HepG2 (cell line): ENCODE data around the gene DRAXIN.

ENCODE experiments used
- BCL3 ChIP-seq: sonication (generic); formaldehyde crosslinking; IDR thresholded peaks from 2 replicates; pipeline ENCODE4 v1.5.1; 2020; ENCODE audit warnings: mild to moderate bottlenecking, missing genetic modification reagents, moderate library complexity
- CTCF ChIP-seq: sonication (generic); formaldehyde crosslinking; IDR thresholded peaks from 2 replicates; pipeline ENCODE4 v1.5.0; 2020; ENCODE audit warnings: mild to moderate bottlenecking, missing genetic modification reagents, moderate library complexity
- EZH2 ChIP-seq: conservative IDR thresholded peaks from 2 replicates; pipeline ENCODE4 v1.6.1; 2012; ENCODE audit warnings: mild to moderate bottlenecking, low read depth, low read length, moderate library complexity
- FOXK1 ChIP-seq: sonication (generic); formaldehyde crosslinking; IDR thresholded peaks from 2 replicates; pipeline ENCODE4 v1.4.0; 2020; ENCODE audit warnings: low read depth, missing genetic modification reagents, borderline replicate concordance
- HOXA5 ChIP-seq: sonication (generic); formaldehyde crosslinking; IDR thresholded peaks from 2 replicates; pipeline ENCODE4 v1.4.0; 2020; ENCODE audit warnings: missing genetic modification reagents
- MAX ChIP-seq: IDR thresholded peaks from 2 replicates; pipeline ENCODE4 v1.6.1; 2012; ENCODE audit warnings: inconsistent platforms
- RNF219 ChIP-seq: sonication (generic); formaldehyde crosslinking; IDR thresholded peaks from 2 replicates; pipeline ENCODE4 v1.5.0; 2020; ENCODE audit warnings: mild to moderate bottlenecking, missing genetic modification reagents
- SMC3 ChIP-seq: IDR thresholded peaks from 2 replicates; pipeline ENCODE4 v1.6.1; 2011; ENCODE audit warnings: low read length, improper control_type of control experiment
- U2AF2 ChIP-seq: fragments of 200-400 bp; formaldehyde crosslinking; IDR thresholded peaks from 2 replicates; pipeline ENCODE4 v1.6.1; 2017; ENCODE audit warnings: low read depth, mild to moderate bottlenecking, low read length
- ZHX1 ChIP-seq: sonication (generic); formaldehyde crosslinking; IDR thresholded peaks from 2 replicates; pipeline ENCODE4 v1.8.1; 2022; ENCODE audit warnings: low read depth, mild to moderate bottlenecking, missing genetic modification reagents
- ZNF670 ChIP-seq: sonication (generic); formaldehyde crosslinking; IDR thresholded peaks from 2 replicates; pipeline ENCODE4 v1.8.0; 2022; ENCODE audit warnings: mild to moderate bottlenecking, missing genetic modification reagents, borderline replicate concordance

GRCh38 chr1:11722538-11722937 lies 31.0 kb downstream of the DRAXIN start:
- TF ChIP-seq HOXA5 (CRISPR knock-in tag) = no peak
- TF ChIP-seq U2AF2 = no peak
- TF ChIP-seq SMC3 = no peak
- TF ChIP-seq RNF219 = no peak
- no peak for TF ChIP-seq BCL3 (CRISPR knock-in tag)
- no peak for TF ChIP-seq FOXK1 (CRISPR knock-in tag)
- TF ChIP-seq CTCF (CRISPR knock-in tag) = no peak
- no peak for TF ChIP-seq MAX
- no peak for TF ChIP-seq ZNF670 (CRISPR knock-in tag)
- TF ChIP-seq EZH2 = no peak
- TF ChIP-seq ZHX1 (CRISPR knock-in tag) = no peak
